CD8-positive, alpha-beta memory T cell (primary cell): ENCODE data around the gene MSMB. TPM values are rescaled to one million over a fixed set of nuclear protein-coding genes. Genes with fewer than 3 reads are reported as not detected.
"Not testable (repeated sequence)": the region's sequence is repeated elsewhere in the genome, so short reads cannot be mapped to it uniquely, and the experiment has no call there.

ENCODE experiments used
- CTCF ChIA-PET: fragments of 350-600 bp; sonication (Branson Sonifier 250); formaldehyde crosslinking; loops from one replicate; lab custom pipeline; 2021; ENCODE audit warnings: antibody characterized with exemption; lab: Charles Lee
- POLR2A ChIA-PET: fragments of 350-600 bp; sonication (Branson Sonifier 250); formaldehyde crosslinking; loops from one replicate; lab custom pipeline; 2021; ENCODE audit warnings: antibody characterized with exemption; lab: Charles Lee
- DNase-seq, 5 donors: peaks; one replicate each; pipeline versions ENCODE4 v3.0.0 to v3.0.0-alpha.2; 2020 to 2022; ENCODE audit warnings: mixed read lengths in 1 of 5
- H3K27ac ChIP-seq: one replicate; pipeline ENCODE4 v1.7.0; 2013; ENCODE audit warnings: low read depth, mild to moderate bottlenecking, low read length, moderate library complexity
- H3K27me3 ChIP-seq: 2 replicates; pipeline ENCODE4 v1.7.0; 2013; ENCODE audit warnings: low read length, mild to moderate bottlenecking; ENCODE audit not compliant: insufficient read depth, poor library complexity, severe bottlenecking
- H3K36me3 ChIP-seq: 2 replicates; pipeline ENCODE4 v1.7.0; 2013; ENCODE audit warnings: mild to moderate bottlenecking, low read length, moderate library complexity; ENCODE audit not compliant: insufficient read depth
- H3K4me1 ChIP-seq: 2 replicates; pipeline ENCODE4 v1.7.0; 2013; ENCODE audit warnings: mild to moderate bottlenecking, low read length, moderate library complexity; ENCODE audit not compliant: insufficient read depth
- H3K4me3 ChIP-seq: 2 replicates; pipeline ENCODE4 v1.7.0; 2013; ENCODE audit warnings: mild to moderate bottlenecking, low read length
- H3K9me3 ChIP-seq: 2 replicates; pipeline ENCODE4 v1.7.0; 2013; ENCODE audit warnings: mild to moderate bottlenecking, low read length
- H3K27ac Mint-ChIP-seq, 8 donors: one replicate each; pipeline ENCODE4 v1.8.0; 2020 to 2021; ENCODE audit warnings: mixed read lengths in 8 of 8, mild to moderate bottlenecking in 6 of 8, inconsistent platforms in 3 of 8, moderate library complexity in 3 of 8
- H3K27me3 Mint-ChIP-seq, 2 donors: one replicate each; pipeline ENCODE4 v1.8.0; 2020 to 2021; ENCODE audit warnings: mixed read lengths in 2 of 2, mild to moderate bottlenecking in 1 of 2, moderate library complexity in 1 of 2
- H3K36me3 Mint-ChIP-seq, 3 donors: one replicate each; pipeline ENCODE4 v1.8.0; 2020 to 2021; ENCODE audit warnings: mixed read lengths in 3 of 3, inconsistent platforms in 1 of 3, mild to moderate bottlenecking in 1 of 3
- H3K4me1 Mint-ChIP-seq, 3 donors: one replicate each; pipeline ENCODE4 v1.8.0; 2020 to 2021; ENCODE audit warnings: mixed read lengths in 3 of 3, inconsistent platforms in 1 of 3, mild to moderate bottlenecking in 1 of 3
- H3K4me3 Mint-ChIP-seq, 7 donors: one replicate each; pipeline ENCODE4 v1.8.0; 2020 to 2021; ENCODE audit warnings: mixed read lengths in 7 of 7, mild to moderate bottlenecking in 6 of 7, moderate library complexity in 4 of 7, inconsistent platforms in 2 of 7
- H3K9me3 Mint-ChIP-seq, 5 donors: one replicate each; pipeline ENCODE4 v1.8.0; 2020 to 2022; ENCODE audit warnings: mixed read lengths in 5 of 5, mild to moderate bottlenecking in 3 of 5, moderate library complexity in 2 of 5, inconsistent platforms in 1 of 5
- polyA plus RNA-seq: library from polyadenylated mRNA; unstranded; fragments of 300-500 nt; fragmentation: Illumina TruSeq; gene quantifications from one replicate; pipeline ENCODE4 v1.2.3, GENCODE V29; 2021
- total RNA-seq, 2 experiments: library from RNA; stranded (reverse); gene quantifications; one replicate each; pipeline ENCODE4 v1.2.3, GENCODE V29; 2021

Gene MSMB
- total and polyA plus RNA-seq, 3 experiments from 2014 or later = not detected

GRCh38 chr10:46064269-46064817, 18.3 kb upstream of the MSMB start:
- no peak overlapping the region for H3K4me3 Mint-ChIP-seq
- DNase-seq = no peak
- no peaks in the 10 kb centered on the region for H3K36me3 ChIP-seq
- H3K27ac Mint-ChIP-seq = peak overlapping the region in 1 of 8 donors; percentile 56
- no peaks in the 10 kb centered on the region for H3K9me3 Mint-ChIP-seq
- H3K4me1 ChIP-seq = no peaks in the 10 kb centered on the region
- H3K36me3 Mint-ChIP-seq = peaks cover 0 to 1% (median under 1%) of the 10 kb centered on the region in 3 donors
- H3K27ac ChIP-seq = no peak overlapping the region
- no peaks in the 10 kb centered on the region for H3K9me3 ChIP-seq
- no peaks in the 10 kb centered on the region for H3K27me3 ChIP-seq
- ChIA-PET CTCF (no interaction called here), POLR2A (no interaction called here)
- peaks cover 2 to 5% of the 10 kb centered on the region in 2 donors for H3K27me3 Mint-ChIP-seq
- no peak overlapping the region for H3K4me3 ChIP-seq
- no peaks in the 10 kb centered on the region for H3K4me1 Mint-ChIP-seq

- H3K4me3 ChIP-seq = no peak overlapping the region
- H3K4me1 ChIP-seq = no peaks in the 10 kb centered on the region
- H3K27ac ChIP-seq = no peak overlapping the region
- H3K4me3 Mint-ChIP-seq = no peak overlapping the region
- POLR2A ChIA-PET = no interaction called here
- no peaks in the 10 kb centered on the region for H3K9me3 Mint-ChIP-seq
- H3K27me3 Mint-ChIP-seq = peaks cover 2 to 9% of the 10 kb centered on the region in 2 donors
- DNase-seq = no peak
- H3K27ac Mint-ChIP-seq = peak overlapping the region in 1 of 8 donors; percentile 77
- peaks cover 0 to 4% (median 1%) of the 10 kb centered on the region in 3 donors for H3K36me3 Mint-ChIP-seq
- H3K4me1 Mint-ChIP-seq = no peaks in the 10 kb centered on the region
- CTCF ChIA-PET = no interaction called here
- no peaks in the 10 kb centered on the region for H3K27me3 ChIP-seq
- H3K36me3 ChIP-seq = no peaks in the 10 kb centered on the region
- H3K9me3 ChIP-seq = no peaks in the 10 kb centered on the region
Observed at GRCh38 chr10:46062723-46063428, 16.8 kb upstream of the MSMB start.

- no peaks in the 10 kb centered on the region for H3K9me3 ChIP-seq
- no peaks in the 10 kb centered on the region for H3K36me3 ChIP-seq
- H3K27me3 Mint-ChIP-seq = peaks cover 5 to 9% of the 10 kb centered on the region in 2 donors
- no peaks in the 10 kb centered on the region for H3K4me1 ChIP-seq
- no peaks in the 10 kb centered on the region for H3K4me1 Mint-ChIP-seq
- DNase-seq = no peak
- H3K36me3 Mint-ChIP-seq = peaks cover 0 to 21% (median 1%) of the 10 kb centered on the region in 3 donors
- no peaks in the 10 kb centered on the region for H3K27me3 ChIP-seq
- H3K4me3 Mint-ChIP-seq = no peak overlapping the region
- ChIA-PET POLR2A (no interaction called here), CTCF (no interaction called here)
- no peak overlapping the region for H3K27ac ChIP-seq
- H3K27ac Mint-ChIP-seq = no peak overlapping the region
- H3K9me3 Mint-ChIP-seq = peaks cover 2 to 10% (median 6%) of the 10 kb centered on the region in 5 donors
- H3K4me3 ChIP-seq = no peak overlapping the region
Observed at GRCh38 chr10:46060706-46061105, 14.6 kb upstream of the MSMB start.

GRCh38 chr10:46057927-46058326, 11.9 kb upstream of the MSMB start:
- peaks cover 0 to 24% (median 1%) of the 10 kb centered on the region in 3 donors for H3K36me3 Mint-ChIP-seq
- CTCF ChIA-PET, H3K27me3 Mint-ChIP-seq, H3K36me3 ChIP-seq, POLR2A ChIA-PET, H3K27ac ChIP-seq, H3K4me1 ChIP-seq, H3K4me3 Mint-ChIP-seq, H3K27ac Mint-ChIP-seq, H3K4me3 ChIP-seq, H3K27me3 ChIP-seq, H3K4me1 Mint-ChIP-seq, DNase-seq, H3K9me3 ChIP-seq: not testable (repeated sequence)
- H3K9me3 Mint-ChIP-seq = peaks cover 2 to 10% (median 6%) of the 10 kb centered on the region in 5 donors

- Mint-ChIP-seq H3K27ac (no peak overlapping the region), H3K4me3 (no peak overlapping the region), H3K36me3 (peaks cover 0 to 24% (median 0%) of the 10 kb centered on the region in 3 donors), H3K27me3 (peaks cover 6 to 7% of the 10 kb centered on the region in 2 donors), H3K9me3 (peaks cover 2 to 10% (median 6%) of the 10 kb centered on the region in 5 donors), H3K4me1 (peaks cover 0 to 5% (median 0%) of the 10 kb centered on the region in 3 donors)
- ChIA-PET CTCF (no interaction called here), POLR2A (no interaction called here)
- Histone ChIP-seq H3K4me3 (no peak overlapping the region), H3K4me1 (no peaks in the 10 kb centered on the region), H3K9me3 (no peaks in the 10 kb centered on the region), H3K27ac (no peak overlapping the region), H3K36me3 (no peaks in the 10 kb centered on the region), H3K27me3 (no peaks in the 10 kb centered on the region)
- DNase-seq = no peak
Observed at GRCh38 chr10:46057038-46057437, 11.0 kb upstream of the MSMB start.

- ChIA-PET POLR2A (no interaction called here), CTCF (no interaction called here)
- H3K27ac Mint-ChIP-seq = no peak overlapping the region
- H3K4me3 ChIP-seq = no peak overlapping the region
- peaks cover 2 to 10% (median 6%) of the 10 kb centered on the region in 5 donors for H3K9me3 Mint-ChIP-seq
- H3K4me1 ChIP-seq = no peaks in the 10 kb centered on the region
- H3K9me3 ChIP-seq = no peaks in the 10 kb centered on the region
- DNase-seq = no peak
- H3K36me3 Mint-ChIP-seq = peaks cover 0 to 24% (median 0%) of the 10 kb centered on the region in 3 donors
- H3K4me1 Mint-ChIP-seq = peaks cover 0 to 5% (median 0%) of the 10 kb centered on the region in 3 donors
- no peaks in the 10 kb centered on the region for H3K27me3 ChIP-seq
- no peak overlapping the region for H3K4me3 Mint-ChIP-seq
- H3K27ac ChIP-seq = no peak overlapping the region
- no peaks in the 10 kb centered on the region for H3K36me3 ChIP-seq
- peaks cover 8 to 16% of the 10 kb centered on the region in 2 donors for H3K27me3 Mint-ChIP-seq
Observed at GRCh38 chr10:46055771-46056170, 9.7 kb upstream of the MSMB start.

GRCh38 chr10:46053534-46054434, 7.7 kb upstream of the MSMB start:
- no peak overlapping the region for H3K4me3 ChIP-seq
- H3K4me1 ChIP-seq = no peaks in the 10 kb centered on the region
- no peak overlapping the region for H3K27ac ChIP-seq
- no peaks in the 10 kb centered on the region for H3K36me3 ChIP-seq
- Mint-ChIP-seq H3K27me3 (peaks cover 8 to 17% of the 10 kb centered on the region in 2 donors), H3K4me1 (peaks cover 0 to 5% (median 0%) of the 10 kb centered on the region in 3 donors), H3K4me3 (no peak overlapping the region), H3K9me3 (peaks cover 2 to 10% (median 6%) of the 10 kb centered on the region in 5 donors), H3K36me3 (peaks cover 0 to 20% (median 0%) of the 10 kb centered on the region in 3 donors), H3K27ac (no peak overlapping the region)
- ChIA-PET POLR2A (no interaction called here), CTCF (no interaction called here)
- no peak for DNase-seq
- H3K9me3 ChIP-seq = no peaks in the 10 kb centered on the region
- H3K27me3 ChIP-seq = no peaks in the 10 kb centered on the region
